PFSK-1 (cell line): ENCODE data around the gene COX17.

Source experiments
- FOXP2 ChIP-seq: optimal IDR thresholded peaks from 2 replicates; pipeline ENCODE3; 2011; ENCODE audit warnings: borderline replicate concordance, control low read depth, inconsistent platforms; ENCODE audit not compliant: insufficient read depth; ENCODE audit errors: extremely low read length, extremely low read depth
- POLR2AphosphoS5 ChIP-seq: IDR thresholded peaks from 2 replicates; pipeline ENCODE4 v1.6.1; 2012; ENCODE audit warnings: low read depth, mild to moderate bottlenecking, control low read depth, low read length, moderate library complexity
- SIN3A ChIP-seq: IDR thresholded peaks from 2 replicates; pipeline ENCODE4 v1.6.1; 2012; ENCODE audit warnings: mild to moderate bottlenecking, low read length, moderate library complexity, borderline replicate concordance; ENCODE audit not compliant: insufficient read depth
- TAF1 ChIP-seq: IDR thresholded peaks from 2 replicates; pipeline ENCODE4 v1.6.1; 2012; ENCODE audit warnings: low read length, control low read depth, borderline replicate concordance; ENCODE audit not compliant: insufficient read depth
- TF ChIP-seq, protein P1 (sequence below), 2 experiments: IDR thresholded peaks; 2 replicates each; pipeline versions ENCODE4 v1.6.1 to v1.8.0; 2011 to 2012; ENCODE audit warnings: low read depth in 2 of 2, low read length in 2 of 2, control low read depth in 1 of 2, inconsistent platforms in 1 of 2, mild to moderate bottlenecking in 1 of 2, moderate library complexity in 1 of 2; ENCODE audit not compliant: insufficient read depth in 1 of 2

GRCh38 chr3:119652306-119653033 lies 24.7 kb downstream of the COX17 start:
- TF ChIP-seq SIN3A (no peak), POLR2AphosphoS5 (no peak), TAF1 (no peak), FOXP2 (no peak)
- TF ChIP-seq, protein P1, sequence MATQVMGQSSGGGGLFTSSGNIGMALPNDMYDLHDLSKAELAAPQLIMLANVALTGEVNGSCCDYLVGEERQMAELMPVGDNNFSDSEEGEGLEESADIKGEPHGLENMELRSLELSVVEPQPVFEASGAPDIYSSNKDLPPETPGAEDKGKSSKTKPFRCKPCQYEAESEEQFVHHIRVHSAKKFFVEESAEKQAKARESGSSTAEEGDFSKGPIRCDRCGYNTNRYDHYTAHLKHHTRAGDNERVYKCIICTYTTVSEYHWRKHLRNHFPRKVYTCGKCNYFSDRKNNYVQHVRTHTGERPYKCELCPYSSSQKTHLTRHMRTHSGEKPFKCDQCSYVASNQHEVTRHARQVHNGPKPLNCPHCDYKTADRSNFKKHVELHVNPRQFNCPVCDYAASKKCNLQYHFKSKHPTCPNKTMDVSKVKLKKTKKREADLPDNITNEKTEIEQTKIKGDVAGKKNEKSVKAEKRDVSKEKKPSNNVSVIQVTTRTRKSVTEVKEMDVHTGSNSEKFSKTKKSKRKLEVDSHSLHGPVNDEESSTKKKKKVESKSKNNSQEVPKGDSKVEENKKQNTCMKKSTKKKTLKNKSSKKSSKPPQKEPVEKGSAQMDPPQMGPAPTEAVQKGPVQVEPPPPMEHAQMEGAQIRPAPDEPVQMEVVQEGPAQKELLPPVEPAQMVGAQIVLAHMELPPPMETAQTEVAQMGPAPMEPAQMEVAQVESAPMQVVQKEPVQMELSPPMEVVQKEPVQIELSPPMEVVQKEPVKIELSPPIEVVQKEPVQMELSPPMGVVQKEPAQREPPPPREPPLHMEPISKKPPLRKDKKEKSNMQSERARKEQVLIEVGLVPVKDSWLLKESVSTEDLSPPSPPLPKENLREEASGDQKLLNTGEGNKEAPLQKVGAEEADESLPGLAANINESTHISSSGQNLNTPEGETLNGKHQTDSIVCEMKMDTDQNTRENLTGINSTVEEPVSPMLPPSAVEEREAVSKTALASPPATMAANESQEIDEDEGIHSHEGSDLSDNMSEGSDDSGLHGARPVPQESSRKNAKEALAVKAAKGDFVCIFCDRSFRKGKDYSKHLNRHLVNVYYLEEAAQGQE (IDR thresholded peaks at IDR 0.05; ENCODE audit: insufficient read depth in 1 of 2, low read depth in 2 of 2, low read length in 2 of 2) = no peak
